GM21576 (cell line): Measurements from ENCODE around the gene ADGRG4.
"Not testable (repeated sequence)": the region's sequence is repeated elsewhere in the genome, so short reads cannot be mapped to it uniquely, and the experiment has no call there.

Experiments
- ATAC-seq: cut with Tn5 transposase; IDR thresholded peaks from one replicate; pipeline ENCODE4 v1.9.1; 2021; ENCODE audit warnings: mild to moderate bottlenecking, moderate library complexity; ENCODE audit not compliant: unreplicated experiment

The ADGRG4 gene, protein sequence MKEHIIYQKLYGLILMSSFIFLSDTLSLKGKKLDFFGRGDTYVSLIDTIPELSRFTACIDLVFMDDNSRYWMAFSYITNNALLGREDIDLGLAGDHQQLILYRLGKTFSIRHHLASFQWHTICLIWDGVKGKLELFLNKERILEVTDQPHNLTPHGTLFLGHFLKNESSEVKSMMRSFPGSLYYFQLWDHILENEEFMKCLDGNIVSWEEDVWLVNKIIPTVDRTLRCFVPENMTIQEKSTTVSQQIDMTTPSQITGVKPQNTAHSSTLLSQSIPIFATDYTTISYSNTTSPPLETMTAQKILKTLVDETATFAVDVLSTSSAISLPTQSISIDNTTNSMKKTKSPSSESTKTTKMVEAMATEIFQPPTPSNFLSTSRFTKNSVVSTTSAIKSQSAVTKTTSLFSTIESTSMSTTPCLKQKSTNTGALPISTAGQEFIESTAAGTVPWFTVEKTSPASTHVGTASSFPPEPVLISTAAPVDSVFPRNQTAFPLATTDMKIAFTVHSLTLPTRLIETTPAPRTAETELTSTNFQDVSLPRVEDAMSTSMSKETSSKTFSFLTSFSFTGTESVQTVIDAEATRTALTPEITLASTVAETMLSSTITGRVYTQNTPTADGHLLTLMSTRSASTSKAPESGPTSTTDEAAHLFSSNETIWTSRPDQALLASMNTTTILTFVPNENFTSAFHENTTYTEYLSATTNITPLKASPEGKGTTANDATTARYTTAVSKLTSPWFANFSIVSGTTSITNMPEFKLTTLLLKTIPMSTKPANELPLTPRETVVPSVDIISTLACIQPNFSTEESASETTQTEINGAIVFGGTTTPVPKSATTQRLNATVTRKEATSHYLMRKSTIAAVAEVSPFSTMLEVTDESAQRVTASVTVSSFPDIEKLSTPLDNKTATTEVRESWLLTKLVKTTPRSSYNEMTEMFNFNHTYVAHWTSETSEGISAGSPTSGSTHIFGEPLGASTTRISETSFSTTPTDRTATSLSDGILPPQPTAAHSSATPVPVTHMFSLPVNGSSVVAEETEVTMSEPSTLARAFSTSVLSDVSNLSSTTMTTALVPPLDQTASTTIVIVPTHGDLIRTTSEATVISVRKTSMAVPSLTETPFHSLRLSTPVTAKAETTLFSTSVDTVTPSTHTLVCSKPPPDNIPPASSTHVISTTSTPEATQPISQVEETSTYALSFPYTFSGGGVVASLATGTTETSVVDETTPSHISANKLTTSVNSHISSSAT (N-terminal part only)

DNA sequence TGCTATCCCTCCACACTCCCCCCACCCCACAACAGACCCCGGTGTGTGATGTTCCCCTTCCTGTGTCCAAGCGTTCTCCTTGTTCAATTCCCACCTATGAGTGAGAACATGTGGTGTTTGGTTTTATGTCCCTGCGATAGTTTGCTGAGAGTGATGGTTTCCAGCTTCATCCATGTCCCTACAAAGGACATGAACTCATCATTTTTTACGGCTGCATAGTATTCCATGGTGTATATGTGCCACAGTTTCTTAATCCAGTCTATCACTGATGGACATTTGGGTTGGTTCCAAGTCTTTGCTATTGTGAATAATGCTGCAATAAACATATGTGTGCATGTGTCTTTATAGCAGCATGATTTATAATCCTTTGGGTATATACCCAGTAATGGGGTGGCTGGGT lies at the start of gene ADGRG4:
ADGRG4 (plus strand) TSS at position 243 of the 400 bp plus-strand sequence. CDS start 7,815 bp downstream, outside the sequence.
- not testable (repeated sequence) for ATAC-seq

DNA sequence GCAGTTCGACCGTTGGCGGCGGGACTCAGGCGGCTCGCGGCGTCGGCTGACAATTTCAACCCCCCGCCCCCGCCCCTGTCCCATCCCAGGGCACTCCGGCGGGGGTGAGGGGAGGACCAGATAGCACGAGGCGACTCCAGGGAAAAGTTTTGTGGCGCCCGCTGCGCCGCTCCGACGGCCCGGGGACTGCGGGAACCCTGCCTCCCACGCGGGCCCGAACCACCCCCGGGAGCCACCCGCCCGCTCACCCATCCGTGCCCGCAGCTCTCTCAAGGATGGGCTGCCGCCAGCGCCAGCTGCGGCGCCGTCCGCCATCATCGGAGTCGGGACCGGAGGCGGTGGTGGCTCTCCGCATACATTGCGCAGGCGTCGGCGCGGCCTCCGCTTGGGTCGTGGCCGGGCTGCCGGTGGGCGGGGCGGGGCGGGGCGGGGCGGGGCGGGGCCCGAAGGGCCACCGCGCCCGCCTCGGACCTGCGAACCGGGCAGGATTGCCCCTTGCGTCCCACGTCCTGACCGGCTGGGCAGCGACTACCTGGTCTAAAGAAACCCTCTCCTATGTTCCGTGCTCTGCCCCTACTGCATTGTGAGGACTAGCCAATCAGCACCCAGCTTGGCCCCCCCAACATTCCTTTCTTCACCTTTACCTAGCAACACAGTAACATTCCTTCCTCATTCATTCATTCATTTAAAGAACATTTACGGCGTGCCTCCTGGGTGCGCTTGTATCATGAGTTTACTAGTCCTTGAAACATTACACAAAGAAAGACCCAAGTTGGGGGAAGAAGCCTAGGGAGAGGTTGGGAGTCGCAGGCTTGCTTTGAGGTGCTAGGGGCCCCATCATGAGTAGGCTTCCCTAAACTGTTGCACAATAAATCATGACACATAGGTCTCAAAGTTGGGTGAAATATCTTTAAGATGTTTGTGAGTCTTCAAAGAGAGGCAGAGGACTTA lies 49.4 kb upstream of the ADGRG4 start, which contains the start of gene MAP7D3:
MAP7D3 (minus strand) TSS at position 360 of the 951 bp plus-strand sequence; CDS start at position 318, 42 bp downstream.
- ATAC-seq, result peak; percentile 76

DNA sequence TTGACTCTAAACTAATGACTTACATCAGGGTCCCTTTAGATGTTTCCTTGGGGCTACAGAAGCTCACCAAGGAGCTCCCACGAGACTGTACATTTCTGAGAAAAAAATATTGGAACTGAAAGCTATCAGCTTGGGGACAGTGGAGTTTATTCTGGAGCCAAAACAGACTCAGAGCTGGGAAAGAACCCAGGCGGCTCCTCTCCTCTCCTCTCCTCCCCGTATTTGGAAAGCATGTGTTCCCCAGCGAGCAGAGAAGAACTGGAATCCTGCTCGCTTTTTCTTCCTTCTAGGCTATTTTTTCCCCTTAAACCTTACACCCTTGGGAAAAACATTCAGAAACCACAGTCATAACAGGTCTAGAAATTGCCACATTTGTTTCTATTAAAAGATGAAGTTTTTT lies 45.2 kb upstream of the ADGRG4 start:
- no peak for ATAC-seq

DNA sequence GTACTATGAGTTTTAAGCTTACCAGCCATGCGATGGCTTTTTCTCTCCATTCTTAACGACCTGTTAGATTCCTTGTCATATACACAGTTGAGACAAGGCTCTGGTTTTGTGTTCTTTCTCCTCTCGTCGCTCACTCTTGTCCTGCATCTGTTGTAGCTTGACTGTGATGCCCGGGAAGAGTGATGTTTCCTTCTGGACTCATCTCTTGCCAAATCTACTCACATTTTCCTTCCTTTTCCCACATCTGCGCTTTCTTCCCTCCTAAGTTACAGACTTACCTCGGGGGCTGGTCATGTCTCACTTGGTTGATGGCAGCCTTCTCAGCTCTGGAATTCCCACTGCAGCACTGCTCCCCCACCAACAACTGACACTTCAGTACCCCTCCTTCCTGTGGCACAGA lies 44.7 kb upstream of the ADGRG4 start:
- no peak for ATAC-seq

DNA sequence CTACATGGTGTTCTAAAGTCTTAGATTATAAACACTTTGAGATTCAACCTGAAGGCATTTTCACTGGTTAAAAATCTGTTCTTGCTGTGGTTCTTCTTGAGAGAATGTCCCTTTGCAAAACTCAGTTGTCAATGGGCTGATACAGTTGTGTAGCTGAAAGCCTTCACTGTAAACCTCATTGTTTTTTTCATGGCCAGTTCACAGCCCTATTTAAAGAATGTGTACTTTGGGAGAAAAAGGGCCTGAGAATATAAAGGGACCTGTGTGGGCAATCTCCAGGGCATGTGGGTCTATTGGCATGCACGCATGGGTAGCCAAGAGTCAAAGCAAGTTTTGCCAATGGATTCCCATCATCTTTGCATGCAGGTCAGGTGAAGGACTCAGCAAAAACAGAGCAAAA lies 41.8 kb upstream of the ADGRG4 start:
- ATAC-seq, result no peak

DNA sequence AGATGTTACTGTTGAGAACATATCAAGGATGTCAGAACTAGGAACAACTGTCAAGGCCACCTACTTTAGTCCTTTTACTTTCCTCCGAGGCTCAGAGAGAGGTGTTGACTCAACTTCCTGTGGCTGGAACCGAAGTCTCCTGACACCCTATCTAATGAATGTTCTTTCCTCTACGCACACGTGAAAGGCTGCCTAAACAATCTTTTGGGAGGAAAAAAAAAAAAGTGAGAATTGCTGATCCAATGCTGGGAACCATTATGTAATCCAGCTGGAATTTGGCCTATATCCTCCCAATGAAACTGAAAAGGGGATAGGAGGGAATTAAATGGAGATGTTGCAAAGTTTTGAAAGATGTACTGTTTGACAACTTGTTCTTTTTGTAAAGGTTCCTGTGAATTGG lies 41.2 kb upstream of the ADGRG4 start:
- no peak for ATAC-seq

DNA sequence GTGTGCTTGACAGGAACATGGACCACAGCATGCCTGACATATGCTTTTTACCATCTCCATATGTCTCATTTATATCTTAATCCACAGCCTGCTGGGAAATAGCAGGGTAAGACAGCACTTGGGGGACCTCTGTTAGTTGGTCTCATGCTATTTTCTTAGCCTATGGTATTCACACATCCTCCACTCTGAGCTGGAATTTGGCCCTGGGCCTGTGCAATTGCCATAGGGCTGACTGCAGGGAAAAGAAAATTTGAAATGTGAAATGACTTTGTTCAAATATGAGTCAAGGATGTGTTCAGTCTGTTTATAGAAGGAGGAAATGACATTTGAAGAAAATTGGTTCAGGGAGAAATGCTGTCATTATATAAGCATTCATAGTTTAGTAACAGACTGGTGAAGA lies 40.0 kb upstream of the ADGRG4 start:
- no peak for ATAC-seq

DNA sequence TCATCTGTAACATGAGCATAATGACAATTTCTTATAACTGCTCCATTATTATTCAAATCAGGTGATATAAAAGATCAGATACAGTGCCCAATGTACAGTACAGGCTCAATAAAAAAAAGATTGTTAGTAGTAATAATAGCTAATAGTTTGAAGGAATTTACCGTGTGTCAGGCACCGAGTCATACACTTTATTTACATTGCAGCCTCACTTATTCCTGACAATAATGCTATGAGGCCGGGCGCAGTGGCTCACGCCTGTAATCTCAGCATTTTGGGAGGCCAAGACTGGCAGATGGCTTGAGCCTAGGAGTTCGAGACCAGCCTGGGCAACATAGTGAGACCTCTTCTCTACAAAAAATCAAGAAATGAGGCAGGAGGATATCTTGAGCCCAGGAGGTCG lies 39.4 kb upstream of the ADGRG4 start:
- ATAC-seq, result no peak

DNA sequence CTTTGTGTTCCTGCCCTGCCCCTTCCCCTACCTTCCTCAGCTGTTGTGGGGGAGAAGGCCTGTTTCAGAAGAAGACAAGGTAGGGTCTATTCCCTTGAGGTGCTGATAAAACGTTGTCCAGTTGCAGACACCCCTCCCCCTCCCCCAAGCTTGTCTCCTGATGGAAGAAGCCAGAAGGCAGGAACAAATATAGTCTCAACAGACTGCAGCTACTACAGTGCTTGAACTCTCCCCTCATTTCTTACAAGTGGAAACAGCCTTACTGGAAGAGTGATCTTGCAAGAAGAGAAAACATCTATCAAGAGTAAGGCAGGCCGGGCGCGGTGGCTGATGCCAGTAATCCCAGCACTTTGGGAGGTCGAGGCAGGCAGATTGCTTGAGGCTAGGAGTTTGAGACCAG lies 38.5 kb upstream of the ADGRG4 start:
- ATAC-seq, result no peak

DNA sequence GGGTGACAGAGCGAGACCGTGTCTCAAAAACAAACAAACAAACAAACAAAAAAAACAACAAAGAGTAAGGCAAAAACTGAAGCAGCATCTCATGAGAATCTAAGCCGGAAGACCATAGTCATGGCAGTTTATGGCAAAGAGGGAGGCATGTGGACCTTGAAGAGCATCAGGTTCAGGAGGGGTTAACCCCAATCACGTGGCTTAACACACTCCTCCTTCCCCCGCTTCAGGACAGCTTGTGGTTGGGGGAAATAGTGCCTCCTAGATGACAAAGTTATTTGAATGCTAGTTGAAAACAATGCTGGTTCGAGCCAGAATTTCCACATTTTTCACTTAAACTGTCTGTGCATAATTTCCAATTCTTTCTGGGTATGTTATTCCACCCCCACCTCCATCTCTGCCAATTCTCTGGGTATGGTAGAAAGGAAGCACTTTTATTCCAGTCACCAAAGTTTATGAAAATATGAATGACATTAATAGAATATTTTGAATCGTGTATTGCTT lies 37.9 kb upstream of the ADGRG4 start:
- no peak for ATAC-seq

DNA sequence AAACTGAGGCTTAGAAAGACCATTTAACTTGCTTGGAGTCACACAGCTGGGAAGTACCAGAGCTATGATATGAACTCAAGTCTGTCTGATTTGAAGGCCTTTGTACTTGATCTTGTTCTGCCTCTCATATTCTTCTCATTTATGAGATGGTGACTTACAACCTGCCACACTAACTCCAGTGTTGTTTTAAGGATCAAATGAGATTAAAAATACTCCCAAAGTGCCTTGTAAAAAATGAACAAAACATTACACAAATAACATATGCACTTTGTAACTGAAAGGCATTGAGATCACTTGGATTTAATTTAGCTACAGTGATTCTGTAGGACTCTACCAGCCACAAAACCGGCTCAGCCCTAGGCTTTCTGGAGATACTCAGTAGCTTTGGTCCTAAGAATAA lies 33.9 kb upstream of the ADGRG4 start:
- no peak for ATAC-seq

DNA sequence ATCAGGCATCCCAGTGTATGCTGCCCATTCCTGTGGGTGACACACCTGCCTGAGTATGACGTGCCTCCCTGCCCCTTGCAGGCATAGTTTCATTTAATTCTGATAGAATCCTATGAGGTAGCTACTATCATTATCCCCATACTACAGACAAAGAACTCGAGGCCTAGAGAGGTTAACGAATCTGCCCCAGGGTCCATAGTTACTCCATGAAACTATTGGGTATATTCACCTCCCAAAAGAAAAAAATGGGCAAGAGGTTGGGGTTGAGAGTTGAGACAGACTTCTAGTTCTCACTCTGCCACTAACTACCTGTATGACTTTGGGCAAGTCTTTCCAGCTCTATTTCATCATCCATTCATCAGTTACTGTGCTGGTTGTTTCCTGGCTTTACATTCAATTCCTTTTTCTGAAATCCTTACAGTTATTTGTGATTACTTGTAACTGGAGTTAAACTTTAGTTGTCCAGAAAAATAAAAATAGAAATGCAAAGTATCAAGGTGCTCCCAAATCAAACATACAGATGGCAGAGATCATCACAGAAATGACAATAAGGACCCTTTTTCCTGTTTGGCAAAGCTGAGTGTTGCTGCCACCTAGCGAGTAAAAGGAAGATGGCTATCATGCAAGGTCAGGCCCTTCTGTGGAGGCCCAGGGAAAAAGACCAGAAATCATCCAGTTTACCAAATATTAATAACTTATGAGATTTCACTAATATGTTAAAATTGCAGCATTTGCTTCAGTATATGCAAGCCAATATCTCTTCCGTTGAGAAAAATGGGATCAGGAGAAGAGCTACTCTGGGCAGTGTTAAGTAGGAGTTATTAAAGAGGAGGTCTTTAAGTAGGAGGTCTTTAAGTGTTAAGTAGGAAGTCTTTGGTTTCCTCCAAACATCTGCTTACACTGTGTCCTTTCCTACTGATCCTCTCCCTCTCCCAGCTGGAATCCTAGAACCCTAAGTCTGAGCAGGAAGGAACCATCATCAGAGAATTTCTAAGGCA lies 32.4 kb upstream of the ADGRG4 start:
- ATAC-seq, result no peak

DNA sequence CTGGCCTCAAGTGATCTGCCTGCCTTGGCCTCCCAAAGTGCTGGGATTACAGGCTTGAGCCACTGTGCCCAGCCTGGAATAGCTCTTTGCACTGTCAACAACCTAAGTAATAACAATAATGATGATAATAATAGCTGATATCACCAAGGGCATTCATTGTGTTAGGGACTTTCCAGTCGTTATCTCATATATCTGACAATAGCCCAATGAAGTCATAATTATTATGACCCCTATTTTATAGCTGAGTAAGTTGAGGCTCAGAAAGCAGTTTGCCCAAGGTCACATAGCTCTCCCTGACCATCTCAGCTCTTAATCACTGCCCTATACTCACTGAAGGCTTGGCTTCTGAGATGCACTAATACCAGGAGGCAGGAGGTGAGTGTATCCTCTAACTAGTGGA lies 30.8 kb upstream of the ADGRG4 start:
- ATAC-seq, result no peak

DNA sequence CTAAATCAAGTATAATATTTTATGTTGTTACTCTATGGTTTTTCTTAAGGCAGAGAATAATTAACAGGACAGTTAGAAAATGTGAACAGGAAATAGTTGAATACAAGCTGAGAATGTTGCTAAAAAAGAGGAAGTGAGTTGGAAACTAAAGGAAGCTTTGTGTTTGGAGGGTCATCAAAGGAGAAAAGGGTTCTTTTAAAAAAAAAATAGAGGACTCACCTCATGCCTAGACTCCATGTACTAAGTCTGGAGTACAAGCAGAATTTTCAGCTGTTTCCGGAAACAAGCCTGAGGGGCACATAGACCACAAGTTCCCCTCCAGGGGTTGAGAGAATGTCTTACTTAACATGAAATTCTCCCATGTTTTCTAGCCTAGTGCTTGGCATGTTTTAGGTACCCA lies 29.5 kb upstream of the ADGRG4 start:
- no peak for ATAC-seq

DNA sequence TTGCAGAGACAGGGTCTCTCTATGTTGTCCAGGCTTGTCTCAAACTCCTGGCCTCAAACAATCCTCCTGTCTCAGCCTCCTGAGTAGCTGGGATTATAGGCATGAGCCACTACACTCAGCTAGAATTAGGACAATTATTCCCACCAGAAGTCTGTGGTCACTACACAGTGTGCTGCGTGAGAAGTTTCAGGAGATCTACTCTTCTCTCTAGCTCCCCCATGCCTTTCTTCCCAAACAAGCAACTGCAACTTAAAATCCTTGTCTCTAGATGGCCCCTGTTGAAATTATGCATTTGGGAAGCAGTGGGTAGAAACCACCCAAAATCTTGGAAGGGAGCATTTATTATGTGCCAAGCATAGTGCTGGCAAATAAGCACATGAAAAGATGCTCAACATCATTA lies 28.4 kb upstream of the ADGRG4 start:
- ATAC-seq, result no peak

DNA sequence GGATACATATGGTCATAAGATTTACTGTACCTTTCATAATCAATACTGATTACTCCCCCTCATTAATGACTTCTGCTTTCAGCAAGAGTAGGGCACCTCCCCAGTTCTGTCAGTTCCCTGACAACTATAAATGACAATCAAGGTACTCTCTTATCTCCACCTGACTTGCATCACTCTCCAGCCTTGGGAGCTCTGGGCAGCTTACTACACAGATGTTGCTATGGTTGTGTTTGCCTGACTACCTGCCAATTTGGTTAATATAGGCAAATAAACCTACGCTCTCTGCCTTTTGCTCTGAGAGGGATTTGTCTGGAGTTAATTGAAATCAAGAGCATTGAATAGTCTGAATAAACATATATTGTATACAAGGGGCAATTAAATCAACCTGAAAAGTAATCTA lies 26.8 kb upstream of the ADGRG4 start:
- no peak for ATAC-seq

DNA sequence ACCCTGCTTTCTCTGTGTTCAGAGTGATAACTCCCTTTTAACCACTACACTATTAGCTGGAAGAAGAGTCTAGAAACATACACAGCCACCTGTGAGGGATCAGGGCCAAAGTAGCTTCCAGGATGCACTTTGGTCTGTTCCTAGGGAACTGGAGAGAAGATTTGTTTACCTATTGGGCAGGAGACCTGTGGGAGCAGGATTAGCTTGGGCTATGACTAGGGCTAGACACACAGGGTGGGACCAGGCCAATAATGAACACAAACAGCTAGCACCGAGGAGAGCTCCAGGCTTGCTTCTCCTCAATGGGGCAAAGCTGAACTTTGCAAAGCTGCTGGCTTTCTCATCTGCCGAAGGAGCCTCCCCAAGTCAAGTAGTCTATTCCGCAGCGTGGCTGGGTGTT lies 25.2 kb upstream of the ADGRG4 start:
- ATAC-seq, result no peak

DNA sequence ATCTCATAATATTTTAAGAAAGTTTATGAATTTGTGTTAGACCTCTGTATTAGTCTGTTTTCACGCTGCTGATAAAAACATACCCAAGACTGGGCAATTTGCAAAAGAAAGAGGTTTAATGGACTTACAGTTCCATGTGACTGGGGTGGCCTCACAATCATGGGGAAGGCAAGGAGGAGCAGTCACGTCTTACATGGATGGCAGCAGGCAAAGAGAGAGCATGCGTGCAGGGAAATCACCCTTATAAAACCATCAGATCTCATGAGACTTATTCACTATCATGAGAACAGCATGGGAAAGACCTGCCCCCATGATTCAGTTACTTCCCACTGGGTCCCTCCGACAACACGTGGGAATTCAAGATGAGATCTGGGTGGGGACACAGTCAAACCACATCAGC lies 14.4 kb upstream of the ADGRG4 start:
- not testable (repeated sequence) for ATAC-seq

DNA sequence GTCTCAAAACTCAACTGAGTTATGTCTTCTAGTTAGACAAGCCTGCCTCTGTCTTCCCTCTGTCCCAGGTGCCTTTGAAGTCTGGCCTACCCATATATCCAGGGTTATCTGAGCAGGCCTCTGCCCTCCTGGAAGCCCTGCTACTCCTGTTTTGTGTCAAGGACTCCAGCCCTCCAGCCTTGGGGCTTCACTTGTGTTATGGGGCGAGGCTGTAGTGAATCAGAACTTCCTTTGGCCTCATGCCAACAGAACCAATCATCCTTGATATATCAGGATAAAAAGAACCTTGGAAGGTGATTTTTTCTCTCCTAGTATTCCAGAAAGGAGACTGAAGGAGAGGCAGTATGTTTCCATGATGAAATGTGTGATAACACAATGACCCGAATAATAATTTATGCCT lies 8.9 kb upstream of the ADGRG4 start:
- ATAC-seq, result no peak
